Small intestine (tissue), 7 donors: ENCODE measurements around the gene ENPP7. TPM values are rescaled to one million over a fixed set of nuclear protein-coding genes. Genes with fewer than 3 reads are reported as not detected.

ENCODE experiments used
- DNase-seq, 2 donors: peaks; one replicate each; pipeline versions ENCODE4 v3.0.0 to v3.0.0-alpha.2; 2013
- FAIRE-seq: peaks from 2 replicates; lab custom pipeline; 2012; peaks lifted over from hg19 to GRCh38; lab: Jason Lieb, UNC
- H3K27ac ChIP-seq, 3 donors: one replicate each; pipeline ENCODE4 v1.5.1; 2013; ENCODE audit warnings: low read length in 2 of 3, mild to moderate bottlenecking in 2 of 3, control low read depth in 1 of 3, inconsistent platforms in 1 of 3, low read depth in 1 of 3, moderate library complexity in 1 of 3
- H3K27me3 ChIP-seq, 3 donors: one replicate each; pipeline ENCODE4 v1.6.1; 2013; ENCODE audit warnings: low read length in 3 of 3, inconsistent platforms in 1 of 3; ENCODE audit not compliant: control insufficient read depth in 3 of 3, insufficient read depth in 3 of 3
- H3K36me3 ChIP-seq, 3 donors: one replicate each; pipeline ENCODE4 v1.6.1; 2013; ENCODE audit warnings: low read length in 3 of 3, inconsistent platforms in 1 of 3, low read depth in 1 of 3, mild to moderate bottlenecking in 1 of 3, moderate library complexity in 1 of 3; ENCODE audit not compliant: control insufficient read depth in 3 of 3, insufficient read depth in 2 of 3
- H3K4me1 ChIP-seq, 3 donors: one replicate each; pipeline ENCODE4 v1.6.1; 2013; ENCODE audit warnings: low read length in 2 of 3, inconsistent platforms in 1 of 3, low read depth in 1 of 3, mild to moderate bottlenecking in 1 of 3, moderate library complexity in 1 of 3; ENCODE audit not compliant: control insufficient read depth in 3 of 3, insufficient read depth in 2 of 3
- H3K4me3 ChIP-seq, 3 donors: one replicate each; pipeline ENCODE4 v1.5.1; 2013; ENCODE audit warnings: low read length in 3 of 3, control low read depth in 1 of 3, inconsistent platforms in 1 of 3, low read depth in 1 of 3, mild to moderate bottlenecking in 1 of 3, moderate library complexity in 1 of 3
- H3K9me3 ChIP-seq, 2 donors: one replicate each; pipeline ENCODE4 v1.6.1; 2013; ENCODE audit warnings: low read depth in 1 of 2, low read length in 1 of 2; ENCODE audit not compliant: control insufficient read depth in 2 of 2, insufficient read depth in 1 of 2
- WGBS, 3 donors: extraction: QIAGEN DNeasy Blood & Tissue Kit; methylation state at CpG; one replicate each; pipeline ENCODE4 v1.1.7; 2013; 5-methylcytosine and 5-hydroxymethylcytosine counted together
- polyA plus RNA-seq, 4 donors: library from polyadenylated mRNA; stranded (reverse) in 3 of 4; unstranded in 1 of 4; fragments of 200-250 nt in 3 of 4; fragments of 120-200 nt in 1 of 4; gene quantifications; one replicate each; pipeline versions ENCODE4 v1.2.1 to v1.2.3, GENCODE V29; 2013
- donor health status: healthy with polysubstance abuse.
- donor health status: control.
- donor health status: control.
- donor health status: Bipolar disorder and iron deficiency.
- donor health status: healthy.

ENPP7 gene
- polyA plus RNA-seq, 4 donors: 15.3 to 197 (median 116) TPM

GRCh38 chr17:79686476-79686875 is 44.3 kb upstream of the ENPP7 start:
- 80 to 87% (median 84%) methylated on average over 12 to 17 of the region's 17 CpGs for WGBS, 3 donors
- Histone ChIP-seq H3K36me3 (no peaks in the 10 kb centered on the region), H3K4me3 (no peak overlapping the region), H3K27ac (no peak overlapping the region), H3K4me1 (no peaks in the 10 kb centered on the region), H3K9me3 (no peaks in the 10 kb centered on the region), H3K27me3 (peaks cover 0 to 6% (median 2%) of the 10 kb centered on the region in 3 donors)
- no peak for DNase-seq
- FAIRE-seq: no peak

- Histone ChIP-seq H3K27me3 (no peaks in the 10 kb centered on the region), H3K36me3 (no peaks in the 10 kb centered on the region), H3K4me1 (peaks cover 0 to 1% (median 0%) of the 10 kb centered on the region in 3 donors), H3K27ac (no peak overlapping the region), H3K4me3 (no peak overlapping the region), H3K9me3 (no peaks in the 10 kb centered on the region)
- 43 to 59% (median 49%) methylated on average over 10 of the region's 10 CpGs for WGBS, 3 donors
- DNase-seq (no peak), FAIRE-seq (no peak)
Observed at GRCh38 chr17:79690466-79690865, 40.3 kb upstream of the ENPP7 start.

GRCh38 chr17:79690988-79691836 is 39.5 kb upstream of the ENPP7 start:
- WGBS, 3 donors: 74 to 81% (median 81%) methylated on average over 20 to 21 of the region's 21 CpGs
- DNase-seq (no peak), FAIRE-seq (no peak)
- Histone ChIP-seq H3K4me1 (peaks cover 0 to 9% (median 0%) of the 10 kb centered on the region in 3 donors), H3K4me3 (no peak overlapping the region), H3K36me3 (no peaks in the 10 kb centered on the region), H3K27me3 (no peaks in the 10 kb centered on the region), H3K27ac (no peak overlapping the region), H3K9me3 (no peaks in the 10 kb centered on the region)

- 57 to 76% (median 73%) methylated on average over 9 of the region's 9 CpGs for WGBS, 3 donors
- Histone ChIP-seq H3K4me1 (peaks cover 0 to 9% (median 0%) of the 10 kb centered on the region in 3 donors), H3K36me3 (no peaks in the 10 kb centered on the region), H3K27me3 (no peaks in the 10 kb centered on the region), H3K4me3 (no peak overlapping the region), H3K9me3 (no peaks in the 10 kb centered on the region), H3K27ac (no peak overlapping the region)
- FAIRE-seq (no peak), DNase-seq (no peak)
Observed at GRCh38 chr17:79691931-79692330, 38.8 kb upstream of the ENPP7 start.

- Histone ChIP-seq H3K4me1 (peaks cover 0 to 9% (median 0%) of the 10 kb centered on the region in 3 donors), H3K4me3 (no peak overlapping the region), H3K27me3 (peaks cover 0 to 2% (median 0%) of the 10 kb centered on the region in 3 donors), H3K9me3 (no peaks in the 10 kb centered on the region), H3K27ac (no peak overlapping the region), H3K36me3 (no peaks in the 10 kb centered on the region)
- FAIRE-seq (no peak), DNase-seq (no peak)
- WGBS, 3 donors: 65 to 71% (median 69%) methylated on average over 9 of the region's 9 CpGs
Observed at GRCh38 chr17:79693419-79693818, 37.3 kb upstream of the ENPP7 start.

- DNase-seq: no peak
- Histone ChIP-seq H3K4me3 (no peak overlapping the region), H3K36me3 (no peaks in the 10 kb centered on the region), H3K9me3 (no peaks in the 10 kb centered on the region), H3K4me1 (peaks cover 0 to 16% (median 0%) of the 10 kb centered on the region in 3 donors), H3K27ac (no peak overlapping the region), H3K27me3 (peaks cover 0 to 2% (median 0%) of the 10 kb centered on the region in 3 donors)
- FAIRE-seq: no peak
- WGBS, 3 donors: 73 to 77% (median 74%) methylated on average over 14 of the region's 14 CpGs
Observed at GRCh38 chr17:79695293-79695790, 35.4 kb upstream of the ENPP7 start.

GRCh38 chr17:79695797-79696609 is 34.7 kb upstream of the ENPP7 start:
- 17 to 24% (median 24%) methylated on average over 13 of the region's 14 CpGs for WGBS, 3 donors
- H3K9me3 ChIP-seq: no peaks in the 10 kb centered on the region
- no peak overlapping the region for H3K27ac ChIP-seq
- peaks cover 0 to 21% (median 0%) of the 10 kb centered on the region in 3 donors for H3K4me1 ChIP-seq
- no peak for FAIRE-seq
- H3K36me3 ChIP-seq: no peaks in the 10 kb centered on the region
- no peak overlapping the region for H3K4me3 ChIP-seq
- peaks cover 0 to 2% (median 0%) of the 10 kb centered on the region in 3 donors for H3K27me3 ChIP-seq
- DNase-seq: no peak

GRCh38 chr17:79696610-79696982 is 34.1 kb upstream of the ENPP7 start:
- no peaks in the 10 kb centered on the region for H3K9me3 ChIP-seq
- H3K4me1 ChIP-seq: peaks cover 0 to 21% (median 0%) of the 10 kb centered on the region in 3 donors
- peaks cover 0 to 2% (median 0%) of the 10 kb centered on the region in 3 donors for H3K27me3 ChIP-seq
- no peak overlapping the region for H3K27ac ChIP-seq
- 69 to 75% (median 72%) methylated on average over 17 of the region's 17 CpGs for WGBS, 3 donors
- no peak for DNase-seq
- no peaks in the 10 kb centered on the region for H3K36me3 ChIP-seq
- H3K4me3 ChIP-seq: no peak overlapping the region
- no peak for FAIRE-seq
